GM21825 (cell line): ENCODE measurements around the gene ANKH.
"Not testable (repeated sequence)": the region's sequence is repeated elsewhere in the genome, so short reads cannot be mapped to it uniquely, and the experiment has no call there.

Source experiments
- ATAC-seq: cut with Tn5 transposase; IDR thresholded peaks from one replicate; pipeline ENCODE4 v1.9.1; 2021; ENCODE audit warnings: mild to moderate bottlenecking, moderate library complexity; ENCODE audit not compliant: unreplicated experiment

ANKH gene

GRCh38 chr5:14797385-14797784 is 74.2 kb downstream of the ANKH start:
- not testable (repeated sequence) for ATAC-seq

- no peak for ATAC-seq
Measured at GRCh38 chr5:14794583-14795230, 76.9 kb downstream of the ANKH start.

GRCh38 chr5:14793851-14794250 is 77.7 kb downstream of the ANKH start:
- ATAC-seq, result no peak

- ATAC-seq, result no peak
Measured at GRCh38 chr5:14790911-14791310, 80.7 kb downstream of the ANKH start.

- no peak for ATAC-seq
Measured at GRCh38 chr5:14790220-14790619, 81.4 kb downstream of the ANKH start.

GRCh38 chr5:14787801-14788579 is 83.6 kb downstream of the ANKH start:
- ATAC-seq, result no peak

GRCh38 chr5:14783691-14784090 is 87.9 kb downstream of the ANKH start:
- peak; percentile 63 for ATAC-seq

GRCh38 chr5:14782591-14782990 is 89.0 kb downstream of the ANKH start:
- no peak for ATAC-seq

GRCh38 chr5:14781106-14781505 is 90.5 kb downstream of the ANKH start:
- peak; percentile 43 for ATAC-seq

GRCh38 chr5:14779975-14780374 is 91.6 kb downstream of the ANKH start:
- no peak for ATAC-seq

GRCh38 chr5:14778792-14779070 is 92.8 kb downstream of the ANKH start:
- ATAC-seq, result no peak

GRCh38 chr5:14777932-14778791 is 93.4 kb downstream of the ANKH start:
- ATAC-seq, result no peak

- no peak for ATAC-seq
Measured at GRCh38 chr5:14777187-14777586, 94.4 kb downstream of the ANKH start.

- no peak for ATAC-seq
Measured at GRCh38 chr5:14776602-14777001, 95.0 kb downstream of the ANKH start.

- ATAC-seq, result no peak
Measured at GRCh38 chr5:14775857-14776256, 95.7 kb downstream of the ANKH start.

- no peak for ATAC-seq
Measured at GRCh38 chr5:14773588-14773987, 98.0 kb downstream of the ANKH start.

- ATAC-seq, result no peak
Measured at GRCh38 chr5:14771972-14772371, 99.6 kb downstream of the ANKH start.

GRCh38 chr5:14771189-14771588 is 100.4 kb downstream of the ANKH start:
- no peak for ATAC-seq

- no peak for ATAC-seq
Measured at GRCh38 chr5:14768508-14769365, 102.8 kb downstream of the ANKH start.

GRCh38 chr5:14767735-14768507 is 103.7 kb downstream of the ANKH start:
- peak; percentile 78 for ATAC-seq
